Aorta (tissue), 5 donors: ENCODE results near the gene CDC34. TPM values are rescaled to one million over a fixed set of nuclear protein-coding genes. Genes with fewer than 3 reads are reported as not detected.

Experiments used
- ATAC-seq: fragments of 200-7000 bp; cut with Tn5 transposase; one replicate; pipeline ENCODE4 v1.9.1; 2022; ENCODE audit warnings: moderate library complexity; ENCODE audit not compliant: low FRiP score
- DNase-seq, 2 donors: peaks; one replicate each; pipeline ENCODE4 v3.0.0-alpha.2; 2020
- H3K27ac ChIP-seq, 2 donors: one replicate each; pipeline ENCODE4 v1.5.1; 2013; ENCODE audit warnings: low read length in 2 of 2, mild to moderate bottlenecking in 2 of 2, moderate library complexity in 2 of 2, control low read depth in 1 of 2, inconsistent platforms in 1 of 2, low read depth in 1 of 2
- H3K27me3 ChIP-seq, 2 donors: one replicate each; pipeline ENCODE4 v1.6.1; 2013; ENCODE audit warnings: control low read depth in 1 of 2, low read length in 1 of 2, mild to moderate bottlenecking in 1 of 2, moderate library complexity in 1 of 2; ENCODE audit not compliant: insufficient read depth in 2 of 2, control insufficient read depth in 1 of 2
- H3K36me3 ChIP-seq, 2 donors: one replicate each; pipeline ENCODE4 v1.6.1; 2013; ENCODE audit warnings: control low read depth in 1 of 2, low read length in 1 of 2, mild to moderate bottlenecking in 1 of 2; ENCODE audit not compliant: insufficient read depth in 2 of 2, control insufficient read depth in 1 of 2
- H3K4me1 ChIP-seq, 2 donors: one replicate each; pipeline ENCODE4 v1.6.1; 2013; ENCODE audit warnings: low read length in 2 of 2, control low read depth in 1 of 2, mild to moderate bottlenecking in 1 of 2, moderate library complexity in 1 of 2; ENCODE audit not compliant: insufficient read depth in 2 of 2, control insufficient read depth in 1 of 2
- H3K4me3 ChIP-seq, 2 donors: one replicate each; pipeline ENCODE4 v1.5.1; 2013; ENCODE audit warnings: low read length in 2 of 2, control low read depth in 1 of 2, mild to moderate bottlenecking in 1 of 2
- H3K9me3 ChIP-seq: one replicate; pipeline ENCODE4 v1.6.1; 2013; ENCODE audit warnings: mild to moderate bottlenecking, low read length; ENCODE audit not compliant: control insufficient read depth
- WGBS, 2 donors: extraction: QIAGEN DNeasy Blood & Tissue Kit; methylation state at CpG; one replicate each; pipeline ENCODE4 v1.1.7; 2013; 5-methylcytosine and 5-hydroxymethylcytosine counted together
- intact Hi-C, 2 donors: fragments of 100-400 bp; cut with DNase I; formaldehyde crosslinking; loops; one replicate each; pipeline versions ENCODE4 v1.14.2 to v1.15.0; 2022
- polyA plus RNA-seq, 2 donors: library from polyadenylated mRNA; stranded (reverse); fragments of 200-250 nt; gene quantifications; one replicate each; pipeline ENCODE4 v1.2.3, GENCODE V29; 2013
- total RNA-seq, 2 donors: library from RNA; stranded (reverse); fragmentation: NEBNext Ultra II Directional; extraction: Animal tissue kit (Norgen Biotek cat#: 25700); gene quantifications; one replicate each; pipeline ENCODE4 v1.2.1, GENCODE V29; 2021
- donor health status: healthy with polysubstance abuse.
- donor health status: Bipolar disorder and iron deficiency.
- donor health status: DM: no; HTN: no; CAD: no.
- donor health status: DM: no; HTN: no; CAD: no.
- donor health status: DM: yes; HTN: yes; CAD: no.

Gene CDC34
- total and polyA plus RNA-seq, 4 donors = 27.5 to 79.1 (median 43.0) TPM

DNA sequence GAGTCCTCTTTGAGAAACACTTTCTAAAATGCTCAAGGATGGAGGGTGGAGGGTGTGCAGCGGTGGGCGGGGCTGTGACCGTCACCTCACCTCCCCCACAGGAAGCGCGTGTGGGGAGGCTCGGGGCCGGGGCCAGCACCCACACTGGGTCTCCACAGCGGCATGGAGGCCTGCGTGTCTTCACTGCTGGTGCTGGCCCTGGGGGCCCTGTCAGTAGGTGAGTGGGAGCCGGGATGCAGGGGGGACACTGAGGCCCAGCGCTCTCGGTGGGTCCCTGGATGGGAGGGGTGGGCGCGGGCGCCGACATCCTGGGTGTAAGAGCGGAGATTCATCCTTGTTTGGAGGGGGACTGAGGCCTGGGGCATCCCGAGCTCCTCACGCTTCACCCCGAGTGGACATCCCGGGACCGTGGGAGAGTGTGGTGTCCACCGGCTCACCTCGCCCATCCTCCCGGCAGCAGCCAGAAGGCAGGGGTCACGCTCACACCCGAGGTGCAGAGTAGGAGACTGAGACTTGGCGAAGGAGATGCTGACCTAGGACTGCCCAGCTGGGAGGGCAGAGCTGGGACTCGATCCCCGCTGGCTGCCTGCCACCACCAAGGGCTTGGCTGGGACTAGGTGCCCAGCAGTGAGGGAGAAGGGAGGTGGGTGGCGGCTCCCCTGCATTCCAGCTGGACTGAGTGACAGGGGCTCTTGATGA lies 12.5 kb downstream of the CDC34 start, which contains the start of gene GZMM:
Gene GZMM (plus strand): TSS at position 144 of the 699 bp plus-strand sequence. CDS start 19 bp downstream, at position 163.
- intact Hi-C loops = no loop called here
- 60 to 63% methylated on average over 29 to 31 of the region's 31 CpGs for WGBS, 2 donors
- Histone ChIP-seq H3K4me3 (no peak within 1 kb of the TSS), H3K27me3 (no peaks in the 10 kb centered on the region), H3K27ac (no peak within 1 kb of the TSS), H3K36me3 (peaks cover 0 to 11% of the 10 kb centered on the region in 2 donors), H3K4me1 (no peaks in the 10 kb centered on the region), H3K9me3 (no peaks in the 10 kb centered on the region)
- peak; percentile 13 for ATAC-seq
- DNase-seq = no peak

DNA sequence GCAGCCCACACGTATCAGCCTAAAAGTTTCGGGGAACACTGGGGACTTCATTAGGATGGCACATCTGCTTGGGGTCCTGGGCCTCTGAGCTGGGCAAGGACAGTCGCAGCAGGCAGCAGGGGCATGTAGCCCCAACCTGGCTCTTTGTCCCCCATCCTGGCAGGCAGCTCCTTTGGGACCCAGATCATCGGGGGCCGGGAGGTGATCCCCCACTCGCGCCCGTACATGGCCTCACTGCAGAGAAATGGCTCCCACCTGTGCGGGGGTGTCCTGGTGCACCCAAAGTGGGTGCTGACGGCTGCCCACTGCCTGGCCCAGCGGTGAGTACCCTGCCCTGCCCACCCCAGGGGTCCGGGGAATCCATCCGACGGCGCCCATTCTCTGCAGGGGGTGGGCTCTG lies 15.6 kb downstream of the CDC34 start:
- Histone ChIP-seq H3K4me1 (no peaks in the 10 kb centered on the region), H3K27ac (no peak overlapping the region), H3K9me3 (no peaks in the 10 kb centered on the region), H3K27me3 (no peaks in the 10 kb centered on the region), H3K36me3 (peaks cover 0 to 1% of the 10 kb centered on the region in 2 donors), H3K4me3 (no peak overlapping the region)
- no peak for ATAC-seq
- intact Hi-C loops = no loop called here
- no peak for DNase-seq
- WGBS, 2 donors = 87 to 88% methylated on average over 14 to 15 of the region's 15 CpGs

DNA sequence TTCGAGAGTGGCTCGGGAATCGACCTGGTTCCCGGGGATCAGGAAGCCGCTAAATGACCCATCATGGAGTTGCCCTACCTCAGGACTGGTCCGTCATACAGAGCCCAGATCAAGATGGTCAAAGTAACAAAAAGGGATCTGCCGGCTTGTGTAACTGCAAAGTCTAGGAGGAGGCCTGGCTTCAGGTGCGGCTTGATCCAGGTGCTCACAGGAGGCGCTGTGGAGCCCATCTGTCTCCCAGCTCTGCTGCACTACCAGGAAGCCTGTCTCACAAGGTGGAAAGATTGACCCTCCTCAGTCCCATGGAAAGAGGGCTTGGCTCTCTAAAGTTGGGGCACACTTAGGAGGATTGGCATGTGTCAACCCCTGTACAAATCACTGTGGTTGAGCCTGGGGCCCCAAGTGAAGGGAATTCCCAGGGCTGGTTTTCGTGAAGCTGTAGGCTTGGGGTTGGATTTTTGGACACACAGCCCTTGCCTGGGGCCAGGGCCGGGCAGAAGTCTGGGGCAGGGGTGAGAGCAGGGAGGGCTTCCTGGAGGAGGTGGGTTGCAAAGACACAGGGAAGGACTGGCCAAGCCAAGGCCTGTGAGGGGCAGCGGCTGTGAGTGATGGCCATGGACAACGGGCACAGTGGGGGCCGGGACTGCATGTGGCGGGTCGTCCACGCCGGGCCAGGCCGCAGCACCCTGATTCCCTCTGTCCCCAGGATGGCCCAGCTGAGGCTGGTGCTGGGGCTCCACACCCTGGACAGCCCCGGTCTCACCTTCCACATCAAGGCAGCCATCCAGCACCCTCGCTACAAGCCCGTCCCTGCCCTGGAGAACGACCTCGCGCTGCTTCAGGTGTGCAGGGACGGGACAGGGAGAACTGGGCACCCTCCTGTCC lies 16.5 kb downstream of the CDC34 start:
- Histone ChIP-seq H3K36me3 (no peaks in the 10 kb centered on the region), H3K27ac (no peak overlapping the region), H3K27me3 (no peaks in the 10 kb centered on the region), H3K4me1 (no peaks in the 10 kb centered on the region), H3K4me3 (no peak overlapping the region), H3K9me3 (no peaks in the 10 kb centered on the region)
- no peak for DNase-seq
- 81 to 88% methylated on average over 26 of the region's 26 CpGs for WGBS, 2 donors
- intact Hi-C loops = no loop called here
- ATAC-seq = no peak

GRCh38 chr19:548886-549830 lies 17.6 kb downstream of the CDC34 start:
- no peak for ATAC-seq
- no peaks in the 10 kb centered on the region for H3K36me3 ChIP-seq
- no peaks in the 10 kb centered on the region for H3K27me3 ChIP-seq
- H3K4me1 ChIP-seq = no peaks in the 10 kb centered on the region
- peak in 1 of 2 donors; percentile 74 for DNase-seq
- no peaks in the 10 kb centered on the region for H3K9me3 ChIP-seq
- H3K4me3 ChIP-seq = no peak overlapping the region
- H3K27ac ChIP-seq = no peak overlapping the region
- intact Hi-C loops = no loop called here
- WGBS, 2 donors = 78% methylated on average over 41 to 52 of the region's 52 CpGs

GRCh38 chr19:554817-555216 lies 23.3 kb downstream of the CDC34 start:
- Histone ChIP-seq H3K27me3 (no peaks in the 10 kb centered on the region), H3K27ac (no peak overlapping the region), H3K9me3 (no peaks in the 10 kb centered on the region), H3K36me3 (no peaks in the 10 kb centered on the region), H3K4me3 (no peak overlapping the region), H3K4me1 (no peaks in the 10 kb centered on the region)
- ATAC-seq (no peak), DNase-seq (no peak)
- 57 to 65% methylated on average over 20 of the region's 20 CpGs for WGBS, 2 donors
- intact Hi-C loops = no loop called here

GRCh38 chr19:555474-555808 lies 23.9 kb downstream of the CDC34 start:
- no peak for DNase-seq
- no peak for ATAC-seq
- Histone ChIP-seq H3K27ac (no peak overlapping the region), H3K36me3 (no peaks in the 10 kb centered on the region), H3K27me3 (no peaks in the 10 kb centered on the region), H3K9me3 (no peaks in the 10 kb centered on the region), H3K4me1 (no peaks in the 10 kb centered on the region), H3K4me3 (no peak overlapping the region)
- intact Hi-C loops = no loop called here
- WGBS, 2 donors = 90 to 91% methylated on average over 14 of the region's 14 CpGs

DNA sequence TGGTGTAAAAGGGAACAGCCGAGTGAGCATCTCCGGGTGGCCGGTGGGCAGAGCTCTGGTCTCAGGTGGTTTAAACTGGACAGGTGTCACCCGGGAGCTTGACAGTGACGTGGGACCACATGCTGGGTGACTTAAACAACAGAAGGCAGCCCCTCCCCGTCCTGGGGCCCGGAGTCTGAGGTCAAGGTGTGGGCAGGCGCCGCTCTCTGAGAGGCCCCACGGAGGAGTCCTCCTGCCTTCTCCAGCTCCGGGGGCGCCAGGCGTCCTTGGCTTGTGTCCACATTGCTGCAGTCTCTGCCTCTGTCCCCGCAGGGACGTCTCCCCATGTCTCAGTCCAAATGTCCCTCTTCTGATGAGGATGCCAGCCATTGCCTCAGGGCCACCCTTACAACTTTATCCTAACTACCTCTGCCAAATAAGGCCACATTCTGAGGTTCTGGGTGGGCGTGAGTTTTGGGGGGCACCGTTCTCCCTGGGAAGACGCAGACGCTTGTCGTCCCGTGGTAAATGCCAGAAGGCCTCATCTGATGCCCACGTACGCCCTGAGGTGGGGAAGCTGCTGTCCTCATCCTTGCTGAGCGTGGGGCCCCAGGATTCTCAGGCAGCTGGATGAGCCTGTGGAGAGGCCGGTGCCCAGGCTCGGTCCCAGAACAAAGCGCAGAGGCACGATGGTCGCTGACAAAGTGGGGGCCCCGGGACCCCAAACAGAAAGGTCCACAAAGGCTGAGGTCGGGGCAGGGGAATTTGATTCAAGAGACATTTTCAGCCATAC lies 25.2 kb downstream of the CDC34 start:
- H3K4me3 ChIP-seq = no peak overlapping the region
- H3K4me1 ChIP-seq = no peaks in the 10 kb centered on the region
- H3K36me3 ChIP-seq = no peaks in the 10 kb centered on the region
- no peak for ATAC-seq
- H3K27ac ChIP-seq = no peak overlapping the region
- no peaks in the 10 kb centered on the region for H3K27me3 ChIP-seq
- intact Hi-C loops = no loop called here
- peak in 1 of 2 donors; percentile 79 for DNase-seq
- H3K9me3 ChIP-seq = no peaks in the 10 kb centered on the region
- WGBS, 2 donors = 74 to 77% methylated on average over 31 of the region's 31 CpGs
